ENCODE measurements around the gene SLC38A10. TPM values are rescaled to one million over a fixed set of nuclear protein-coding genes. Genes with fewer than 3 reads are reported as not detected.

SLC38A10 gene
- total RNA-seq, 2 experiments from 2014 or later, result 47.6 to 52.9 TPM

GRCh38 chr17:81328978-81329926 lies 34.1 kb upstream of the SLC38A10 start:
- Mint-ChIP-seq H3K27ac (no peak overlapping the region), H3K27me3 (peaks cover 5% of the 10 kb centered on the region), H3K4me3 (no peak overlapping the region), H3K4me1 (no peaks in the 10 kb centered on the region), H3K36me3 (ENCODE audit: low read depth) (no peaks in the 10 kb centered on the region), H3K9me3 (ENCODE audit: low read depth) (no peaks in the 10 kb centered on the region)
- no peak for ATAC-seq
- intact Hi-C loops (cut with DNase I, micrococcal nuclease), result no loop called here
- POLR2A ChIA-PET, result no interaction called here
- no peak for DNase-seq
- CTCF ChIA-PET, result interaction anchor here (1.1 kb wide), 1 partner anchor 66 kb away, joined by 4 read pairs; no protein-coding TSS in a partner anchor

- Mint-ChIP-seq H3K9me3 (ENCODE audit: low read depth) (no peaks in the 10 kb centered on the region), H3K4me1 (no peaks in the 10 kb centered on the region), H3K4me3 (no peak overlapping the region), H3K36me3 (ENCODE audit: low read depth) (no peaks in the 10 kb centered on the region), H3K27me3 (peaks cover 5% of the 10 kb centered on the region), H3K27ac (no peak overlapping the region)
- CTCF ChIA-PET, result no interaction called here
- ATAC-seq (no peak), DNase-seq (no peak)
- intact Hi-C loops (cut with DNase I, micrococcal nuclease), result no loop called here
- POLR2A ChIA-PET, result no interaction called here
Measured at GRCh38 chr17:81328489-81328888, 33.4 kb upstream of the SLC38A10 start.

- POLR2A ChIA-PET, result no interaction called here
- H3K36me3 Mint-ChIP-seq (ENCODE audit: low read depth), result no peaks in the 10 kb centered on the region
- no peaks in the 10 kb centered on the region for H3K27me3 Mint-ChIP-seq
- no peak for ATAC-seq
- no peak overlapping the region for H3K27ac Mint-ChIP-seq
- DNase-seq, result no peak
- CTCF ChIA-PET, result interaction anchor here (0.6 kb wide), 1 partner anchor 76 kb away, joined by 3 read pairs; no protein-coding TSS in a partner anchor
- intact Hi-C loops (cut with DNase I, micrococcal nuclease), result no loop called here
- H3K4me1 Mint-ChIP-seq, result no peaks in the 10 kb centered on the region
- H3K9me3 Mint-ChIP-seq (ENCODE audit: low read depth), result no peaks in the 10 kb centered on the region
- H3K4me3 Mint-ChIP-seq, result no peak overlapping the region
Measured at GRCh38 chr17:81325714-81326358, 30.7 kb upstream of the SLC38A10 start.

- ChIA-PET CTCF (interaction anchor here (0.6 to 0.7 kb wide), 2 partner anchors 613 to 1934 kb away, joined by 3 to 4 read pairs; no protein-coding TSS in a partner anchor), POLR2A (no interaction called here)
- no peaks in the 10 kb centered on the region for H3K4me1 Mint-ChIP-seq
- no peak overlapping the region for H3K4me3 Mint-ChIP-seq
- no peaks in the 10 kb centered on the region for H3K9me3 Mint-ChIP-seq (ENCODE audit: low read depth)
- no peak for ATAC-seq
- no peak overlapping the region for H3K27ac Mint-ChIP-seq
- intact Hi-C loops (cut with DNase I, micrococcal nuclease), result no loop called here
- H3K27me3 Mint-ChIP-seq, result no peaks in the 10 kb centered on the region
- no peaks in the 10 kb centered on the region for H3K36me3 Mint-ChIP-seq (ENCODE audit: low read depth)
- no peak for DNase-seq
Measured at GRCh38 chr17:81324851-81325713, 30.0 kb upstream of the SLC38A10 start.

- ATAC-seq, result no peak
- POLR2A ChIA-PET, result no interaction called here
- intact Hi-C loops (cut with DNase I, micrococcal nuclease), result no loop called here
- Mint-ChIP-seq H3K27me3 (no peaks in the 10 kb centered on the region), H3K36me3 (ENCODE audit: low read depth) (no peaks in the 10 kb centered on the region), H3K27ac (no peak overlapping the region), H3K4me1 (no peaks in the 10 kb centered on the region), H3K4me3 (no peak overlapping the region), H3K9me3 (ENCODE audit: low read depth) (no peaks in the 10 kb centered on the region)
- DNase-seq, result no peak
- CTCF ChIA-PET, result interaction anchor here (0.6 to 0.7 kb wide), 2 partner anchors 612 to 1933 kb away, joined by 3 to 4 read pairs; no protein-coding TSS in a partner anchor
Measured at GRCh38 chr17:81324177-81324850, 29.2 kb upstream of the SLC38A10 start.

- no peaks in the 10 kb centered on the region for H3K9me3 Mint-ChIP-seq (ENCODE audit: low read depth)
- ChIA-PET CTCF (interaction anchor here (0.9 to 1.4 kb wide), 2 partner anchors 27 to 229 kb away, joined by 3 to 4 read pairs; partner anchors contain the start of gene FAAP100), POLR2A (no interaction called here)
- DNase-seq (no peak), ATAC-seq (no peak)
- intact Hi-C loops (cut with DNase I, micrococcal nuclease), result no loop called here
- no peaks in the 10 kb centered on the region for H3K27me3 Mint-ChIP-seq
- H3K27ac Mint-ChIP-seq, result no peak overlapping the region
- H3K36me3 Mint-ChIP-seq (ENCODE audit: low read depth), result no peaks in the 10 kb centered on the region
- no peak overlapping the region for H3K4me3 Mint-ChIP-seq
- H3K4me1 Mint-ChIP-seq, result no peaks in the 10 kb centered on the region
Measured at GRCh38 chr17:81323411-81323868, 28.3 kb upstream of the SLC38A10 start.

- POLR2A ChIA-PET, result no interaction called here
- Mint-ChIP-seq H3K4me1 (no peaks in the 10 kb centered on the region), H3K4me3 (no peak overlapping the region), H3K27ac (no peak overlapping the region), H3K27me3 (no peaks in the 10 kb centered on the region), H3K36me3 (ENCODE audit: low read depth) (no peaks in the 10 kb centered on the region), H3K9me3 (ENCODE audit: low read depth) (no peaks in the 10 kb centered on the region)
- DNase-seq (no peak), ATAC-seq (peak; percentile 13)
- intact Hi-C loops (cut with DNase I, micrococcal nuclease), result no loop called here
- CTCF ChIA-PET, result interaction anchor here (0.8 to 1.4 kb wide), 3 partner anchors 26 to 229 kb away, joined by 3 to 4 read pairs (median 3); partner anchors contain the start of gene FAAP100
Measured at GRCh38 chr17:81323083-81323369, 27.9 kb upstream of the SLC38A10 start.

- no peak overlapping the region for H3K27ac Mint-ChIP-seq
- ChIA-PET POLR2A (no interaction called here), CTCF (interaction anchor here (0.5 to 1.4 kb wide), 5 partner anchors 14 to 230 kb away, joined by 3 to 4 read pairs (median 3); partner anchors contain the start of gene FAAP100)
- no peaks in the 10 kb centered on the region for H3K9me3 Mint-ChIP-seq (ENCODE audit: low read depth)
- no peaks in the 10 kb centered on the region for H3K27me3 Mint-ChIP-seq
- DNase-seq, result peak; percentile 78
- H3K4me3 Mint-ChIP-seq, result no peak overlapping the region
- H3K36me3 Mint-ChIP-seq (ENCODE audit: low read depth), result no peaks in the 10 kb centered on the region
- H3K4me1 Mint-ChIP-seq, result no peaks in the 10 kb centered on the region
- ATAC-seq, result peak; percentile 97
- intact Hi-C loops (cut with DNase I, micrococcal nuclease), result no loop called here
Measured at GRCh38 chr17:81322271-81323082, 27.4 kb upstream of the SLC38A10 start.

GRCh38 chr17:81317961-81318605 lies 23.0 kb upstream of the SLC38A10 start:
- Mint-ChIP-seq H3K27ac (no peak overlapping the region), H3K9me3 (ENCODE audit: low read depth) (no peaks in the 10 kb centered on the region), H3K4me1 (no peaks in the 10 kb centered on the region), H3K27me3 (peaks cover 1% of the 10 kb centered on the region), H3K36me3 (ENCODE audit: low read depth) (no peaks in the 10 kb centered on the region), H3K4me3 (no peak overlapping the region)
- ATAC-seq, result no peak
- CTCF ChIA-PET, result no interaction called here
- POLR2A ChIA-PET, result no interaction called here
- intact Hi-C loops (cut with DNase I, micrococcal nuclease), result no loop called here
- no peak for DNase-seq

- POLR2A ChIA-PET, result no interaction called here
- Mint-ChIP-seq H3K27ac (no peak overlapping the region), H3K4me3 (no peak overlapping the region), H3K27me3 (peaks cover 1% of the 10 kb centered on the region), H3K36me3 (ENCODE audit: low read depth) (no peaks in the 10 kb centered on the region), H3K4me1 (no peaks in the 10 kb centered on the region), H3K9me3 (ENCODE audit: low read depth) (no peaks in the 10 kb centered on the region)
- intact Hi-C loops (cut with DNase I, micrococcal nuclease), result no loop called here
- DNase-seq (no peak), ATAC-seq (no peak)
- CTCF ChIA-PET, result no interaction called here
Measured at GRCh38 chr17:81317530-81317821, 22.4 kb upstream of the SLC38A10 start.
